ENCODE results near the gene ANKH.

DNA sequence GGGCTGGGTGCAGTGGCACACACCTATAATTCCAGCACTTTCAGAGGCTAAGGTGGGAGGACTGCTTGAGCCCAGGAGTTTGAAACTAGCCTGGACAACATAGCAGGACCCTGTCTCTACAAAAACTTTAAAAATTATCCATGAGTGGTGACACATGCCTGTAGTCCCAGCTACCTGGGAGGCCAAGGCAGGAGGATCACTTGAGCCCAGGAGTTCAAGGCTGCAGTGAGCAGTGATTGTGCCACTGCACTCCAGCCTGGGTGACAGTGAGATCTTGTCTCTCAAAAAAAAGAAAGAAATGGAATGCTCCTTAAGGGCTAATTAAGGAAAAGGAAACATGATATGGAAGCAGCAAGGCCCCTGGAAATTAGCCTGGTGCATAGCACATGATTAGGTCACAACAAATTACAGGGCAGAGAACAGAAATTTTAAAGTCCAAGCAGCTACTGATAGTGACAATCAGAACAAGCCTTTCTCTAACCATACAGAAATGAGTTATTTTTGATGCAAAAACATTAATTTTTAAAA is 19.5 kb downstream of the ANKH start:
- TF ChIP-seq ZNF274 (IDR thresholded peaks at IDR 0.05; ENCODE audit: low read depth, low read length) (no peak), SUZ12 (IDR thresholded peaks at IDR 0.05; ENCODE audit: extremely low read depth, insufficient read depth, insufficient read length) (no peak), YY1 (IDR thresholded peaks at IDR 0.05; ENCODE audit: insufficient read depth, insufficient read length) (no peak)
